HepG2 (cell line): Measurements from ENCODE around the gene DNASE1. TPM values are rescaled to one million over a fixed set of nuclear protein-coding genes. Genes with fewer than 3 reads are reported as not detected.

Experiments
- ATF7 ChIP-seq, 2 experiments: fragments of 450-650 bp in 1 of 2; sonication (generic) in 1 of 2; formaldehyde crosslinking in 1 of 2; IDR thresholded peaks; 2 replicates each; pipeline versions ENCODE4 v1.4.0 to v1.6.1; 2016 to 2020; ENCODE audit warnings: antibody characterized with exemption in 1 of 2, mild to moderate bottlenecking in 1 of 2, missing genetic modification reagents in 1 of 2
- HMGA1 ChIP-seq: sonication (generic); formaldehyde crosslinking; conservative IDR thresholded peaks from 2 replicates; pipeline ENCODE4 v1.4.0; 2020; ENCODE audit warnings: missing genetic modification reagents
- HOXA7 ChIP-seq: sonication (generic); formaldehyde crosslinking; IDR thresholded peaks from 2 replicates; pipeline ENCODE4 v1.8.1; 2022; ENCODE audit warnings: mild to moderate bottlenecking, missing genetic modification reagents, moderate library complexity
- JDP2 ChIP-seq: sonication (generic); formaldehyde crosslinking; IDR thresholded peaks from 2 replicates; pipeline ENCODE4 v1.8.1; 2022; ENCODE audit warnings: missing genetic modification reagents, borderline replicate concordance
- KLF6 ChIP-seq: IDR thresholded peaks from 2 replicates; pipeline ENCODE4 v1.8.0; 2016; ENCODE audit warnings: missing biosample characterization, missing genetic modification reagents
- MXD1 ChIP-seq: sonication (generic); formaldehyde crosslinking; IDR thresholded peaks from 2 replicates; pipeline ENCODE4 v1.4.0; 2020; ENCODE audit warnings: mild to moderate bottlenecking, missing genetic modification reagents
- NAIF1 ChIP-seq: sonication (generic); formaldehyde crosslinking; IDR thresholded peaks from 2 replicates; pipeline ENCODE4 v1.5.0; 2020; ENCODE audit warnings: mild to moderate bottlenecking, missing genetic modification reagents, borderline replicate concordance
- POLR2AphosphoS5 ChIP-seq: IDR thresholded peaks from 2 replicates; pipeline ENCODE4 v1.6.1; 2012; ENCODE audit warnings: low read depth, low read length
- SNAPC2 ChIP-seq: sonication (generic); formaldehyde crosslinking; IDR thresholded peaks from 2 replicates; pipeline ENCODE4 v1.8.1; 2022; ENCODE audit warnings: mild to moderate bottlenecking, missing genetic modification reagents
- SOX6 ChIP-seq, 2 experiments: fragments of 450-650 bp in 1 of 2; sonication (generic) in 1 of 2; formaldehyde crosslinking in 1 of 2; IDR thresholded peaks; 2 replicates each; pipeline versions ENCODE4 v1.4.0 to v1.6.1; 2017 to 2020; ENCODE audit warnings: antibody characterized with exemption in 1 of 2, mild to moderate bottlenecking in 1 of 2, missing genetic modification reagents in 1 of 2
- TCF12 ChIP-seq, 2 experiments: fragments of 450-650 bp in 1 of 2; sonication (generic) in 1 of 2; formaldehyde crosslinking in 1 of 2; IDR thresholded peaks; 2 replicates each; pipeline versions ENCODE4 v1.6.1 to v1.8.0; 2017 to 2022; ENCODE audit warnings: antibody characterized with exemption in 1 of 2, mild to moderate bottlenecking in 1 of 2, missing genetic modification reagents in 1 of 2, moderate library complexity in 1 of 2
- TCF7L2 ChIP-seq: IDR thresholded peaks from 2 replicates; pipeline ENCODE4 v1.6.1; 2011; ENCODE audit warnings: mild to moderate bottlenecking, low read depth, low read length, moderate library complexity
- ZBTB43 ChIP-seq: sonication (generic); formaldehyde crosslinking; conservative IDR thresholded peaks from 2 replicates; pipeline ENCODE4 v1.4.0; 2020; ENCODE audit warnings: missing genetic modification reagents
- ZFYVE20 ChIP-seq: sonication (generic); formaldehyde crosslinking; IDR thresholded peaks from 2 replicates; pipeline ENCODE4 v1.8.0; 2023; ENCODE audit warnings: low read depth, mild to moderate bottlenecking, moderate library complexity, missing genetic modification reagents, borderline replicate concordance
- ZNF232 ChIP-seq: sonication (generic); formaldehyde crosslinking; IDR thresholded peaks from 2 replicates; pipeline ENCODE4 v1.4.0; 2020; ENCODE audit warnings: missing genetic modification reagents, borderline replicate concordance
- ZNF24 ChIP-seq: fragments of 450-650 bp; IDR thresholded peaks from 2 replicates; pipeline ENCODE4 v1.6.1; 2017; ENCODE audit warnings: antibody characterized with exemption, mild to moderate bottlenecking
- ZNF333 ChIP-seq: sonication (generic); formaldehyde crosslinking; IDR thresholded peaks from 2 replicates; pipeline ENCODE4 v1.4.0; 2020; ENCODE audit warnings: mild to moderate bottlenecking, missing genetic modification reagents, borderline replicate concordance
- ZNF33A ChIP-seq: sonication (generic); formaldehyde crosslinking; IDR thresholded peaks from 2 replicates; pipeline ENCODE4 v1.5.1; 2020; ENCODE audit warnings: missing genetic modification reagents, mild to moderate bottlenecking, moderate library complexity, borderline replicate concordance
- ZNF33B ChIP-seq: sonication (generic); formaldehyde crosslinking; IDR thresholded peaks from 2 replicates; pipeline ENCODE4 v1.5.1; 2020; ENCODE audit warnings: mild to moderate bottlenecking, missing genetic modification reagents
- ZNF543 ChIP-seq: sonication (generic); formaldehyde crosslinking; IDR thresholded peaks from 2 replicates; pipeline ENCODE4 v1.4.0; 2020; ENCODE audit warnings: mild to moderate bottlenecking, missing genetic modification reagents
- ZNF574 ChIP-seq: sonication (generic); formaldehyde crosslinking; IDR thresholded peaks from 2 replicates; pipeline ENCODE4 v1.4.0; 2020; ENCODE audit warnings: missing genetic modification reagents
- ZSCAN30 ChIP-seq: sonication (generic); formaldehyde crosslinking; IDR thresholded peaks from 2 replicates; pipeline ENCODE4 v1.5.0; 2020; ENCODE audit warnings: mild to moderate bottlenecking, missing genetic modification reagents
- polyA plus RNA-seq, 8 experiments: library from polyadenylated mRNA; depleted of rRNA in 3 of 8; stranded (reverse) in 7 of 8; unstranded in 1 of 8; fragments of >200 nt; fragmentation: Illumina TruSeq in 4 of 8; extraction: Trizol in 4 of 8; gene quantifications; 2 replicates each; pipeline versions ENCODE4 v1.2.1 to v1.2.3, GENCODE V29; 2011 to 2016; ENCODE audit warnings: low read depth in 4 of 8, missing spikeins in 1 of 8, mixed read lengths in 1 of 8; ENCODE audit not compliant: insufficient read depth in 1 of 8
- total RNA-seq, 5 experiments: library from RNA; depleted of rRNA; stranded (reverse); fragments of >200 nt; fragmentation: Illumina TruSeq; extraction: Trizol; gene quantifications; 2 replicates each; pipeline ENCODE4 v1.2.3, GENCODE V29; 2016; ENCODE audit warnings: low read depth in 1 of 5
- TF ChIP-seq, protein P1 (sequence below): fragments of 450-650 bp; IDR thresholded peaks from 2 replicates; pipeline ENCODE4 v1.6.1; 2017
- TF ChIP-seq, protein P2 (sequence below): sonication (generic); formaldehyde crosslinking; IDR thresholded peaks from 2 replicates; pipeline ENCODE4 v1.8.0; 2022; ENCODE audit warnings: missing genetic modification reagents, low read depth, mild to moderate bottlenecking, borderline replicate concordance

The DNASE1 gene
- total and polyA plus RNA-seq, 2 of the 13 experiments (the other 11 are each of a cell fraction or from before 2014, with no cell fraction given): 7.1 to 11.1 TPM

GRCh38 chr16:3654249-3654991 is at the start of gene DNASE1 (continued):
- no peak for TF ChIP-seq SOX6 (IDR thresholded peaks at IDR 0.05)
- peak; percentile 96 for TF ChIP-seq SOX6 (CRISPR knock-in tag; IDR thresholded peaks at IDR 0.05)
- TF ChIP-seq SNAPC2 (CRISPR knock-in tag): no peak
- TF ChIP-seq ZSCAN30 (CRISPR knock-in tag): no peak
- TF ChIP-seq HMGA1 (CRISPR knock-in tag): no peak
- TF ChIP-seq, protein P1, sequence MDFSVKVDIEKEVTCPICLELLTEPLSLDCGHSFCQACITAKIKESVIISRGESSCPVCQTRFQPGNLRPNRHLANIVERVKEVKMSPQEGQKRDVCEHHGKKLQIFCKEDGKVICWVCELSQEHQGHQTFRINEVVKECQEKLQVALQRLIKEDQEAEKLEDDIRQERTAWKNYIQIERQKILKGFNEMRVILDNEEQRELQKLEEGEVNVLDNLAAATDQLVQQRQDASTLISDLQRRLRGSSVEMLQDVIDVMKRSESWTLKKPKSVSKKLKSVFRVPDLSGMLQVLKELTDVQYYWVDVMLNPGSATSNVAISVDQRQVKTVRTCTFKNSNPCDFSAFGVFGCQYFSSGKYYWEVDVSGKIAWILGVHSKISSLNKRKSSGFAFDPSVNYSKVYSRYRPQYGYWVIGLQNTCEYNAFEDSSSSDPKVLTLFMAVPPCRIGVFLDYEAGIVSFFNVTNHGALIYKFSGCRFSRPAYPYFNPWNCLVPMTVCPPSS: no peak
- TF ChIP-seq ZNF33A (CRISPR knock-in tag): no peak
- no peak for TF ChIP-seq ZNF333 (CRISPR knock-in tag)
- TF ChIP-seq ZNF232 (CRISPR knock-in tag): no peak
- TF ChIP-seq TCF7L2: no peak
- TF ChIP-seq KLF6: no peak
- no peak for TF ChIP-seq ZNF24
- peak; percentile 30; the same call in 1 of the 2 replicates for TF ChIP-seq ZNF543 (CRISPR knock-in tag)
- no peak for TF ChIP-seq ATF7 (IDR thresholded peaks at IDR 0.05)
- no peak for TF ChIP-seq ATF7 (CRISPR knock-in tag; IDR thresholded peaks at IDR 0.05)
- TF ChIP-seq ZBTB43: no peak
- no peak for TF ChIP-seq MXD1
- no peak for TF ChIP-seq TCF12 (IDR thresholded peaks at IDR 0.05)
- no peak for TF ChIP-seq TCF12 (CRISPR knock-in tag; IDR thresholded peaks at IDR 0.05)
- peak; percentile 45 for TF ChIP-seq ZNF574 (CRISPR knock-in tag)
- TF ChIP-seq JDP2 (CRISPR knock-in tag): no peak
- TF ChIP-seq, protein P2, sequence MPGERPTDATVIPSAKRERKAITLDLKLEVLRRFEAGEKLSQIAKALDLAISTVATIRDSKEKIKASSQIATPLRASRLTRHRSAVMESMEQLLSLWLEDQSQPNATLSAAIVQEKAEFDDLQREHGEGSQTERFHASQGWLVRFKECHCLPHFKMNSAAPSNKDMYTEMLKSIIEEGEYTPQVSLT (CRISPR knock-in tag): no peak
- no peak for TF ChIP-seq ZFYVE20 (CRISPR knock-in tag)
- no peak for TF ChIP-seq HOXA7 (CRISPR knock-in tag)
- TF ChIP-seq ZNF33B (CRISPR knock-in tag): no peak
- no peak for TF ChIP-seq NAIF1 (CRISPR knock-in tag)
- no peak for TF ChIP-seq POLR2AphosphoS5
